SK-N-SH (cell line): ENCODE results near the gene CEP131. TPM values are rescaled to one million over a fixed set of nuclear protein-coding genes. Genes with fewer than 3 reads are reported as not detected.

Source experiments
- CTCF ChIA-PET: fragments of 300-600, 350-600 bp; formaldehyde crosslinking; extraction: SDS; loops from one replicate; lab custom pipeline; 2021; lab: Yijun Ruan, JAX
- POLR2A ChIA-PET: fragments of 350-600 bp; sonication (Branson Sonifier 250); formaldehyde crosslinking; extraction: SDS; loops from one replicate; lab custom pipeline; 2020; ENCODE audit warnings: antibody characterized with exemption, inconsistent platforms; lab: Yijun Ruan, JAX
- DNase-seq: peaks from one replicate; pipeline ENCODE4 v3.0.0; 2012
- H2AFZ ChIP-seq: fragments of 200-600 bp; sonication (generic); 2 replicates; pipeline ENCODE4 v1.8.1; 2016; ENCODE audit warnings: antibody characterized with exemption, mild to moderate bottlenecking, low read depth
- H3F3A ChIP-seq: fragments of 200-600 bp; sonication (generic); replicated peaks from 2 replicates; pipeline ENCODE3; 2016; ENCODE audit warnings: antibody characterized with exemption, mild to moderate bottlenecking; ENCODE audit not compliant: insufficient read depth
- H3K27ac ChIP-seq, 2 experiments: fragments of 200-500 bp in 1 of 2; fragments of 200-600 bp in 1 of 2; sonication (Bioruptor generic) in 1 of 2; sonication (generic), shearing (Covaris generic) in 1 of 2; 2 replicates each; pipeline versions ENCODE4 v1.5.1 to v1.6.1; 2014 to 2016; ENCODE audit warnings: low read depth in 2 of 2, inconsistent platforms in 1 of 2, low read length in 1 of 2, mild to moderate bottlenecking in 1 of 2, mixed read lengths in 1 of 2
- H3K27me3 ChIP-seq: fragments of 200-600 bp; sonication (generic), shearing (Covaris generic); 2 replicates; pipeline ENCODE4 v1.6.1; 2016; ENCODE audit warnings: mixed run types; ENCODE audit not compliant: insufficient read depth
- H3K36me3 ChIP-seq, 2 experiments: fragments of 200-500 bp in 1 of 2; fragments of 200-600 bp in 1 of 2; sonication (Bioruptor generic) in 1 of 2; sonication (generic) in 1 of 2; replicated peaks in 1 of 2; 2 replicates each; pipeline versions ENCODE3 to v1.5.1; 2014 to 2016; ENCODE audit warnings: low read length in 1 of 2, mild to moderate bottlenecking in 1 of 2; ENCODE audit not compliant: insufficient read depth in 2 of 2, control insufficient read depth in 1 of 2
- H3K4me1 ChIP-seq, 2 experiments: fragments of 200-500 bp in 1 of 2; fragments of 200-600 bp in 1 of 2; sonication (Bioruptor generic) in 1 of 2; sonication (generic), shearing (Covaris generic) in 1 of 2; 2 replicates each; pipeline versions ENCODE4 v1.5.1 to v1.6.1; 2014 to 2016; ENCODE audit warnings: low read depth in 1 of 2, low read length in 1 of 2, mixed run types in 1 of 2; ENCODE audit not compliant: insufficient read depth in 2 of 2, control insufficient read depth in 1 of 2
- H3K4me2 ChIP-seq: fragments of 200-600 bp; sonication (generic), shearing (Covaris generic); 2 replicates; pipeline ENCODE4 v1.6.1; 2017; ENCODE audit warnings: mixed run types
- H3K4me3 ChIP-seq, 2 experiments: fragments of 200-500 bp in 1 of 2; fragments of 200-600 bp in 1 of 2; sonication (Bioruptor generic) in 1 of 2; sonication (generic), shearing (Covaris generic) in 1 of 2; 2 replicates each; pipeline versions ENCODE4 v1.5.1 to v1.8.1; 2014 to 2016; ENCODE audit warnings: low read depth in 2 of 2, inconsistent platforms in 1 of 2, low read length in 1 of 2, mild to moderate bottlenecking in 1 of 2, mixed read lengths in 1 of 2, moderate library complexity in 1 of 2
- H3K79me2 ChIP-seq: fragments of 200-600 bp; sonication (generic); 2 replicates; pipeline ENCODE4 v1.8.1; 2017; ENCODE audit warnings: mild to moderate bottlenecking; ENCODE audit not compliant: insufficient read depth
- H3K9ac ChIP-seq: fragments of 200-600 bp; sonication (generic); 2 replicates; pipeline ENCODE4 v1.6.1; 2017; ENCODE audit warnings: mixed run types
- H3K9me2 ChIP-seq: fragments of 200-600 bp; sonication (generic); 2 replicates; pipeline ENCODE4 v1.6.1; 2017; ENCODE audit warnings: mixed run types
- H3K9me3 ChIP-seq: fragments of 200-600 bp; sonication (generic); 2 replicates; pipeline ENCODE4 v1.6.1; 2017; ENCODE audit warnings: mixed run types, mild to moderate bottlenecking, moderate library complexity
- H4K20me1 ChIP-seq: fragments of 200-600 bp; sonication (generic); 2 replicates; pipeline ENCODE4 v1.6.1; 2017; ENCODE audit warnings: mild to moderate bottlenecking, mixed run types; ENCODE audit not compliant: insufficient read depth
- EZH2phosphoT487 ChIP-seq: fragments of 200-600 bp; sonication (generic); IDR thresholded peaks from 2 replicates; pipeline ENCODE4 v1.6.1; 2017; ENCODE audit warnings: low read depth, mixed run types, mild to moderate bottlenecking, antibody characterized with exemption, moderate library complexity, borderline replicate concordance
- GABPA ChIP-seq: IDR thresholded peaks from 2 replicates; pipeline ENCODE4 v1.4.0; 2012; ENCODE audit warnings: low read depth, mild to moderate bottlenecking
- GATA2 ChIP-seq: sonication (generic); formaldehyde crosslinking; IDR thresholded peaks from 2 replicates; pipeline ENCODE4 v1.5.0; 2020; ENCODE audit warnings: mild to moderate bottlenecking, missing genetic modification reagents
- JUND ChIP-seq: IDR thresholded peaks from 2 replicates; pipeline ENCODE4 v1.4.0; 2012
- NRF1 ChIP-seq: IDR thresholded peaks from 2 replicates; pipeline ENCODE4 v1.6.1; 2012; ENCODE audit warnings: low read depth, mild to moderate bottlenecking, low read length
- POLR2AphosphoS5 ChIP-seq: IDR thresholded peaks from 2 replicates; pipeline ENCODE4 v1.6.1; 2012; ENCODE audit warnings: low read depth, low read length
- RFX5 ChIP-seq: IDR thresholded peaks from 2 replicates; pipeline ENCODE4 v1.6.1; 2012; ENCODE audit warnings: mild to moderate bottlenecking, improper control_type of control experiment, low read length
- SMC3 ChIP-seq: IDR thresholded peaks from 2 replicates; pipeline ENCODE4 v1.6.1; 2012; ENCODE audit warnings: low read depth, low read length, improper control_type of control experiment
- TEAD4 ChIP-seq: IDR thresholded peaks from 2 replicates; pipeline ENCODE4 v1.4.0; 2012; ENCODE audit warnings: mild to moderate bottlenecking, borderline replicate concordance; ENCODE audit not compliant: insufficient read depth
- USF1 ChIP-seq: IDR thresholded peaks from 2 replicates; pipeline ENCODE4 v1.4.0; 2012; ENCODE audit warnings: low read depth, borderline replicate concordance
- WGBS: methylation state at CpG from one replicate; pipeline ENCODE4 v1.1.6; 2017; ENCODE audit warnings: low lambda C conversion rate; 5-methylcytosine and 5-hydroxymethylcytosine counted together
- polyA plus RNA-seq, 3 experiments: library from polyadenylated mRNA; depleted of rRNA; stranded (reverse); fragments of >200 nt; gene quantifications; 2 replicates each; pipeline ENCODE4 v1.2.3, GENCODE V29; 2012
- TF ChIP-seq, protein P1 (sequence below): IDR thresholded peaks from 2 replicates; pipeline ENCODE4 v1.6.1; 2012; ENCODE audit warnings: mild to moderate bottlenecking, low read depth, low read length, moderate library complexity
- TF ChIP-seq, protein P2 (sequence below): fragments of 200-600 bp; sonication (generic); IDR thresholded peaks from 2 replicates; pipeline ENCODE4 v1.6.1; 2017; ENCODE audit warnings: antibody characterized with exemption, mild to moderate bottlenecking, moderate library complexity
- TF ChIP-seq, protein P3 (sequence below): fragments of 150-350 bp; IDR thresholded peaks from 2 replicates; pipeline ENCODE4 v1.6.1; 2017; ENCODE audit warnings: antibody characterized with exemption, low read length, low read depth, borderline replicate concordance

Gene CEP131
- polyA plus RNA-seq, 1 of the 3 experiments (the other 2 are of a cell fraction), result 34.8 TPM

DNA sequence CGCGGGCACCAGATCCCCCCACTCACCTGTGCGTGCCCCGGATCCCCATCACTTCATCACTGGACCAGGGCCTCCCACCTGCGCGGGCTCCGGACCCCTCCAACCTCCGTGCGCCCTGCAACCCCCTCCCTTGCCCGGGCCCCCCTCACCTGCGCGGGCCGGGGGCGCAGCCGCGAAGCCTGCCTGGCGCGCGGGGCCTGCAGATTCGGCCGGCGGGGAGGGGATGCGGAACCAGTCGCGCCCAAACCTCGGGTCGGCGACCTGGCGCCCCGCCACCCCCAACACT lies 202 bp downstream of the CEP131 start:
- DNase-seq, result no peak
- Histone ChIP-seq H3K4me2 (peak overlapping the region; percentile 100), H4K20me1 (no peaks in the 10 kb centered on the region), H3K9ac (peak overlapping the region; percentile 79), H2AFZ (peak overlapping the region; percentile 82), H3K79me2 (peaks cover 17% of the 10 kb centered on the region), H3K4me1 (peaks cover 7 to 16% of the 10 kb centered on the region in 2 experiments; a peak in 3 of 4 replicates), H3K27me3 (no peaks in the 10 kb centered on the region), H3K36me3 (no peaks in the 10 kb centered on the region), H3K9me2 (no peaks in the 10 kb centered on the region), H3K27ac (peak overlapping the region in 1 of 2 experiments; percentile 24; a peak in 1 of 4 replicates), H3K4me3 (peak overlapping the region; percentile 76 to 94), H3K9me3 (no peaks in the 10 kb centered on the region), H3F3A (peaks cover 19% of the 10 kb centered on the region)
- 0% methylated on average over 6 of the region's 30 CpGs for WGBS
- ChIA-PET CTCF (interaction anchor here (0.7 to 3.8 kb wide), 4 partner anchors 16 to 199 kb away, joined by 3 to 15 read pairs (median 4); partner anchors contain the start of genes NDUFAF8 and TEPSIN), POLR2A (interaction anchor here (0.7 to 1.2 kb wide), 5 partner anchors 9 to 144 kb away, joined by 3 to 7 read pairs (median 3); partner anchors contain the start of gene NDUFAF8)
- TF ChIP-seq NRF1, result no peak
- TF ChIP-seq GATA2 (CRISPR knock-in tag), result no peak
- TF ChIP-seq, protein P1, sequence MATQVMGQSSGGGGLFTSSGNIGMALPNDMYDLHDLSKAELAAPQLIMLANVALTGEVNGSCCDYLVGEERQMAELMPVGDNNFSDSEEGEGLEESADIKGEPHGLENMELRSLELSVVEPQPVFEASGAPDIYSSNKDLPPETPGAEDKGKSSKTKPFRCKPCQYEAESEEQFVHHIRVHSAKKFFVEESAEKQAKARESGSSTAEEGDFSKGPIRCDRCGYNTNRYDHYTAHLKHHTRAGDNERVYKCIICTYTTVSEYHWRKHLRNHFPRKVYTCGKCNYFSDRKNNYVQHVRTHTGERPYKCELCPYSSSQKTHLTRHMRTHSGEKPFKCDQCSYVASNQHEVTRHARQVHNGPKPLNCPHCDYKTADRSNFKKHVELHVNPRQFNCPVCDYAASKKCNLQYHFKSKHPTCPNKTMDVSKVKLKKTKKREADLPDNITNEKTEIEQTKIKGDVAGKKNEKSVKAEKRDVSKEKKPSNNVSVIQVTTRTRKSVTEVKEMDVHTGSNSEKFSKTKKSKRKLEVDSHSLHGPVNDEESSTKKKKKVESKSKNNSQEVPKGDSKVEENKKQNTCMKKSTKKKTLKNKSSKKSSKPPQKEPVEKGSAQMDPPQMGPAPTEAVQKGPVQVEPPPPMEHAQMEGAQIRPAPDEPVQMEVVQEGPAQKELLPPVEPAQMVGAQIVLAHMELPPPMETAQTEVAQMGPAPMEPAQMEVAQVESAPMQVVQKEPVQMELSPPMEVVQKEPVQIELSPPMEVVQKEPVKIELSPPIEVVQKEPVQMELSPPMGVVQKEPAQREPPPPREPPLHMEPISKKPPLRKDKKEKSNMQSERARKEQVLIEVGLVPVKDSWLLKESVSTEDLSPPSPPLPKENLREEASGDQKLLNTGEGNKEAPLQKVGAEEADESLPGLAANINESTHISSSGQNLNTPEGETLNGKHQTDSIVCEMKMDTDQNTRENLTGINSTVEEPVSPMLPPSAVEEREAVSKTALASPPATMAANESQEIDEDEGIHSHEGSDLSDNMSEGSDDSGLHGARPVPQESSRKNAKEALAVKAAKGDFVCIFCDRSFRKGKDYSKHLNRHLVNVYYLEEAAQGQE, result no peak
- TF ChIP-seq, protein P2, sequence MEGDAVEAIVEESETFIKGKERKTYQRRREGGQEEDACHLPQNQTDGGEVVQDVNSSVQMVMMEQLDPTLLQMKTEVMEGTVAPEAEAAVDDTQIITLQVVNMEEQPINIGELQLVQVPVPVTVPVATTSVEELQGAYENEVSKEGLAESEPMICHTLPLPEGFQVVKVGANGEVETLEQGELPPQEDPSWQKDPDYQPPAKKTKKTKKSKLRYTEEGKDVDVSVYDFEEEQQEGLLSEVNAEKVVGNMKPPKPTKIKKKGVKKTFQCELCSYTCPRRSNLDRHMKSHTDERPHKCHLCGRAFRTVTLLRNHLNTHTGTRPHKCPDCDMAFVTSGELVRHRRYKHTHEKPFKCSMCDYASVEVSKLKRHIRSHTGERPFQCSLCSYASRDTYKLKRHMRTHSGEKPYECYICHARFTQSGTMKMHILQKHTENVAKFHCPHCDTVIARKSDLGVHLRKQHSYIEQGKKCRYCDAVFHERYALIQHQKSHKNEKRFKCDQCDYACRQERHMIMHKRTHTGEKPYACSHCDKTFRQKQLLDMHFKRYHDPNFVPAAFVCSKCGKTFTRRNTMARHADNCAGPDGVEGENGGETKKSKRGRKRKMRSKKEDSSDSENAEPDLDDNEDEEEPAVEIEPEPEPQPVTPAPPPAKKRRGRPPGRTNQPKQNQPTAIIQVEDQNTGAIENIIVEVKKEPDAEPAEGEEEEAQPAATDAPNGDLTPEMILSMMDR, result no peak
- no peak for TF ChIP-seq GABPA
- no peak for TF ChIP-seq JUND
- TF ChIP-seq, protein P3, sequence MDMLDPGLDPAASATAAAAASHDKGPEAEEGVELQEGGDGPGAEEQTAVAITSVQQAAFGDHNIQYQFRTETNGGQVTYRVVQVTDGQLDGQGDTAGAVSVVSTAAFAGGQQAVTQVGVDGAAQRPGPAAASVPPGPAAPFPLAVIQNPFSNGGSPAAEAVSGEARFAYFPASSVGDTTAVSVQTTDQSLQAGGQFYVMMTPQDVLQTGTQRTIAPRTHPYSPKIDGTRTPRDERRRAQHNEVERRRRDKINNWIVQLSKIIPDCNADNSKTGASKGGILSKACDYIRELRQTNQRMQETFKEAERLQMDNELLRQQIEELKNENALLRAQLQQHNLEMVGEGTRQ, result no peak
- no peak for TF ChIP-seq USF1
- no peak for TF ChIP-seq SMC3
- no peak for TF ChIP-seq POLR2AphosphoS5
- no peak for TF ChIP-seq TEAD4
- TF ChIP-seq EZH2phosphoT487, result no peak
- TF ChIP-seq RFX5, result no peak
